H9 (cell line): ENCODE data around the gene MMP14. TPM values are rescaled to one million over a fixed set of nuclear protein-coding genes. Genes with fewer than 3 reads are reported as not detected.
"Not testable (repeated sequence)": the region's sequence is repeated elsewhere in the genome, so short reads cannot be mapped to it uniquely, and the experiment has no call there.

ENCODE experiments used
- DNase-seq: peaks from one replicate; pipeline ENCODE4 v3.0.0-alpha.2; 2017
- H2AFZ ChIP-seq: one replicate; pipeline ENCODE4 v1.6.1; 2013; ENCODE audit warnings: mild to moderate bottlenecking, low read length, control low read depth, moderate library complexity
- H2AK5ac ChIP-seq: 2 replicates; pipeline ENCODE4 v1.6.1; 2013; ENCODE audit warnings: low read length, control low read depth, mixed read lengths; ENCODE audit not compliant: insufficient read length
- H2BK120ac ChIP-seq: one replicate; pipeline ENCODE4 v1.6.1; 2013; ENCODE audit warnings: low read depth, mild to moderate bottlenecking, low read length, control low read depth, inconsistent platforms; ENCODE audit not compliant: poor library complexity, severe bottlenecking
- H2BK12ac ChIP-seq: 2 replicates; pipeline ENCODE4 v1.6.1; 2013; ENCODE audit warnings: low read length, control low read depth, mixed read lengths, low read depth; ENCODE audit not compliant: insufficient read length
- H2BK15ac ChIP-seq: 2 replicates; pipeline ENCODE4 v1.6.1; 2013; ENCODE audit warnings: low read depth, low read length, control low read depth
- H2BK20ac ChIP-seq: one replicate; pipeline ENCODE4 v1.6.1; 2013; ENCODE audit warnings: low read depth, mild to moderate bottlenecking, low read length, control low read depth, inconsistent platforms; ENCODE audit not compliant: poor library complexity, severe bottlenecking
- H2BK5ac ChIP-seq: 2 replicates; pipeline ENCODE4 v1.6.1; 2013; ENCODE audit warnings: low read length, control low read depth, mixed read lengths; ENCODE audit not compliant: insufficient read length
- H3K14ac ChIP-seq: 2 replicates; pipeline ENCODE4 v1.6.1; 2013; ENCODE audit warnings: low read length, control low read depth; ENCODE audit not compliant: insufficient read depth
- H3K18ac ChIP-seq: 2 replicates; pipeline ENCODE4 v1.6.1; 2013; ENCODE audit warnings: low read depth, mild to moderate bottlenecking, mixed read lengths, low read length, control low read depth; ENCODE audit not compliant: insufficient read length
- H3K23ac ChIP-seq: 2 replicates; pipeline ENCODE4 v1.6.1; 2013; ENCODE audit warnings: low read length, control low read depth, mixed read lengths, low read depth; ENCODE audit not compliant: insufficient read length
- H3K23me2 ChIP-seq: 2 replicates; pipeline ENCODE4 v1.6.1; 2013; ENCODE audit warnings: low read depth, mild to moderate bottlenecking, mixed read lengths, low read length, control low read depth; ENCODE audit not compliant: insufficient read length, poor library complexity, severe bottlenecking
- H3K27ac ChIP-seq: 2 replicates; pipeline ENCODE4 v1.5.1; 2013; ENCODE audit warnings: low read length, control low read depth, mixed read lengths, low read depth; ENCODE audit not compliant: insufficient read length
- H3K27me3 ChIP-seq: 2 replicates; pipeline ENCODE4 v1.6.1; 2013; ENCODE audit warnings: low read length, control low read depth, inconsistent platforms; ENCODE audit not compliant: insufficient read depth
- H3K4ac ChIP-seq: 2 replicates; pipeline ENCODE4 v1.6.1; 2013; ENCODE audit warnings: low read depth, mild to moderate bottlenecking, control low read depth, inconsistent platforms, low read length, moderate library complexity
- H3K4me1 ChIP-seq: 2 replicates; pipeline ENCODE4 v1.6.1; 2013; ENCODE audit warnings: low read length, control low read depth, inconsistent platforms; ENCODE audit not compliant: insufficient read depth
- H3K4me2 ChIP-seq: 2 replicates; pipeline ENCODE4 v1.6.1; 2013; ENCODE audit warnings: low read length, control low read depth, mixed read lengths; ENCODE audit not compliant: insufficient read length, insufficient read depth
- H3K56ac ChIP-seq: 2 replicates; pipeline ENCODE4 v1.6.1; 2013; ENCODE audit warnings: low read depth, mild to moderate bottlenecking, mixed read lengths, low read length, control low read depth; ENCODE audit not compliant: insufficient read length
- H3K79me1 ChIP-seq: 2 replicates; pipeline ENCODE4 v1.6.1; 2013; ENCODE audit warnings: low read depth, mild to moderate bottlenecking, moderate library complexity, low read length, control low read depth, inconsistent platforms; ENCODE audit not compliant: insufficient read depth, poor library complexity, severe bottlenecking
- H3K79me2 ChIP-seq: 2 replicates; pipeline ENCODE4 v1.6.1; 2013; ENCODE audit warnings: low read length, control low read depth, inconsistent platforms; ENCODE audit not compliant: insufficient read depth
- H3K9ac ChIP-seq: 2 replicates; pipeline ENCODE4 v1.6.1; 2013; ENCODE audit warnings: low read length, control low read depth, mixed read lengths; ENCODE audit not compliant: insufficient read length; ENCODE audit errors: extremely low read depth
- H3K9me3 ChIP-seq: one replicate; pipeline ENCODE4 v1.6.1; 2013; ENCODE audit warnings: low read depth, low read length, inconsistent platforms; ENCODE audit not compliant: control insufficient read depth
- H3T11ph ChIP-seq: one replicate; pipeline ENCODE4 v1.6.1; 2013; ENCODE audit warnings: mild to moderate bottlenecking, low read length, control low read depth, inconsistent platforms
- H4K20me1 ChIP-seq: one replicate; pipeline ENCODE4 v1.6.1; 2013; ENCODE audit not compliant: control insufficient read depth, insufficient read length, insufficient read depth
- H4K5ac ChIP-seq: 2 replicates; pipeline ENCODE4 v1.6.1; 2013; ENCODE audit warnings: low read depth, mild to moderate bottlenecking, mixed read lengths, low read length, control low read depth; ENCODE audit not compliant: insufficient read length
- H4K8ac ChIP-seq: replicated peaks from 2 replicates; pipeline ENCODE4 v1.6.1; 2013; ENCODE audit warnings: low read length, control low read depth, mixed read lengths, low read depth; ENCODE audit not compliant: insufficient read length
- H4K91ac ChIP-seq: 2 replicates; pipeline ENCODE4 v1.6.1; 2013; ENCODE audit warnings: low read depth, mild to moderate bottlenecking, moderate library complexity, mixed read lengths, low read length, control low read depth; ENCODE audit not compliant: insufficient read length
- H3K27ac Mint-ChIP-seq, 3 experiments: 2 replicates in 2 of 3; 3 replicates in 1 of 3; pipeline ENCODE4 v1.8.0; 2020 to 2021; ENCODE audit warnings: mixed read lengths in 3 of 3, mild to moderate bottlenecking in 1 of 3, moderate library complexity in 1 of 3
- H3K27me3 Mint-ChIP-seq: 2 replicates; pipeline ENCODE4 v1.8.0; 2021; ENCODE audit warnings: low read depth, mild to moderate bottlenecking, moderate library complexity, mixed read lengths
- H3K36me3 Mint-ChIP-seq, 3 experiments: 2 replicates in 2 of 3; 3 replicates in 1 of 3; pipeline ENCODE4 v1.8.0; 2020 to 2021; ENCODE audit warnings: low read depth in 3 of 3, mixed read lengths in 3 of 3; ENCODE audit not compliant: insufficient read depth in 1 of 3
- H3K4me1 Mint-ChIP-seq, 2 experiments: 2 replicates each; pipeline ENCODE4 v1.8.0; 2020; ENCODE audit warnings: mixed read lengths in 2 of 2
- H3K4me3 Mint-ChIP-seq, 2 experiments: 2 replicates in 1 of 2; 3 replicates in 1 of 2; pipeline ENCODE4 v1.8.0; 2020 to 2021; ENCODE audit warnings: mild to moderate bottlenecking in 2 of 2, mixed read lengths in 2 of 2, moderate library complexity in 1 of 2
- H3K9me3 Mint-ChIP-seq, 2 experiments: 2 replicates in 1 of 2; 3 replicates in 1 of 2; pipeline ENCODE4 v1.8.0; 2020; ENCODE audit warnings: mild to moderate bottlenecking in 2 of 2, mixed read lengths in 2 of 2, moderate library complexity in 1 of 2
- WGBS: extraction: QIAGEN DNeasy Blood & Tissue Kit; methylation state at CpG from one replicate; pipeline ENCODE4 v1.1.7; 2013; ENCODE audit warnings: missing lambda C conversion rate, low lambda C conversion rate, mixed read lengths; ENCODE audit not compliant: insufficient read length; ENCODE audit errors: extremely low coverage; 5-methylcytosine and 5-hydroxymethylcytosine counted together
- total RNA-seq: library from RNA; stranded (reverse); gene quantifications from 2 replicates; pipeline ENCODE4 v1.2.1, GENCODE V29; 2021
- TF ChIP-seq, protein P1 (sequence below): fragments of 200-600 bp; sonication (generic); conservative IDR thresholded peaks from 3 replicates; pipeline ENCODE4 v1.8.0; 2021; ENCODE audit warnings: antibody characterized with exemption, mild to moderate bottlenecking

The MMP14 gene
- total RNA-seq, 1 experiment from 2014 or later: 56.5 TPM

DNA sequence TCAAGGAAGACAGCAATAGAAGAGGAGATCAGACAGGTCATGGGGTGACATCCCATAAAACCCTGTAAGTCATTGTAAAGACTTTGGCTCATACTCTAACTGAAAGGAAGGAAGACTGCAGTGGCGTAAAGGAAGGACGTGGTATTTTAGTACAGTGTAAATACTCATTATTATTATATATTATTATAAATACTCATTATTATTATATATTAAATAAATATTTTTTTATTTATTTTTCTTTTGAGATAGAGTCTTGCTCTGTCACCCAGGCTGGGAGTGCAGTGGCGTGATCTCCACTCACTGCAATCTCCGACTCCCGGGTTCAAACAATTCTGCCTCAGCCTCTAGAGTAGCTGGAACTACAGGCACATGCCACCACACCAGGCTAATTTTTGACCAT, 20.0 kb downstream of the MMP14 start:
- Histone ChIP-seq H2AK5ac (no peak overlapping the region), H3K27me3 (no peaks in the 10 kb centered on the region), H2BK120ac (no peak overlapping the region), H3T11ph (no peak overlapping the region), H3K23me2 (no peaks in the 10 kb centered on the region), H4K5ac (no peak overlapping the region), H3K79me2 (no peaks in the 10 kb centered on the region), H3K4me1 (no peaks in the 10 kb centered on the region), H2BK20ac (no peak overlapping the region), H2AFZ (no peak overlapping the region), H2BK12ac (no peak overlapping the region), H3K14ac (no peak overlapping the region), H3K23ac (no peak overlapping the region), H3K79me1 (no peaks in the 10 kb centered on the region), H3K9me3 (no peaks in the 10 kb centered on the region), H3K4me2 (no peak overlapping the region), H3K56ac (no peak overlapping the region), H3K27ac (no peak overlapping the region), H2BK5ac (no peak overlapping the region), H3K9ac (no peak overlapping the region), H4K20me1 (no peaks in the 10 kb centered on the region), H4K8ac (no peak overlapping the region), H2BK15ac (no peak overlapping the region), H3K4ac (no peak overlapping the region), H3K18ac (no peak overlapping the region), H4K91ac (no peak overlapping the region)
- no peak overlapping the region for H3K4me3 Mint-ChIP-seq
- H3K36me3 Mint-ChIP-seq: no peaks in the 10 kb centered on the region
- peaks cover 0 to 3% of the 10 kb centered on the region in 2 experiments; a peak in 2 of 5 replicates for H3K9me3 Mint-ChIP-seq
- TF ChIP-seq, protein P1, sequence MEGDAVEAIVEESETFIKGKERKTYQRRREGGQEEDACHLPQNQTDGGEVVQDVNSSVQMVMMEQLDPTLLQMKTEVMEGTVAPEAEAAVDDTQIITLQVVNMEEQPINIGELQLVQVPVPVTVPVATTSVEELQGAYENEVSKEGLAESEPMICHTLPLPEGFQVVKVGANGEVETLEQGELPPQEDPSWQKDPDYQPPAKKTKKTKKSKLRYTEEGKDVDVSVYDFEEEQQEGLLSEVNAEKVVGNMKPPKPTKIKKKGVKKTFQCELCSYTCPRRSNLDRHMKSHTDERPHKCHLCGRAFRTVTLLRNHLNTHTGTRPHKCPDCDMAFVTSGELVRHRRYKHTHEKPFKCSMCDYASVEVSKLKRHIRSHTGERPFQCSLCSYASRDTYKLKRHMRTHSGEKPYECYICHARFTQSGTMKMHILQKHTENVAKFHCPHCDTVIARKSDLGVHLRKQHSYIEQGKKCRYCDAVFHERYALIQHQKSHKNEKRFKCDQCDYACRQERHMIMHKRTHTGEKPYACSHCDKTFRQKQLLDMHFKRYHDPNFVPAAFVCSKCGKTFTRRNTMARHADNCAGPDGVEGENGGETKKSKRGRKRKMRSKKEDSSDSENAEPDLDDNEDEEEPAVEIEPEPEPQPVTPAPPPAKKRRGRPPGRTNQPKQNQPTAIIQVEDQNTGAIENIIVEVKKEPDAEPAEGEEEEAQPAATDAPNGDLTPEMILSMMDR: no peak
- no CpG with 5 or more reads among the region's 5 CpGs for WGBS
- no peak for DNase-seq
- H3K27ac Mint-ChIP-seq: no peak overlapping the region
- no peaks in the 10 kb centered on the region for H3K27me3 Mint-ChIP-seq
- peaks cover 4% of the 10 kb centered on the region in 2 experiments for H3K4me1 Mint-ChIP-seq

DNA sequence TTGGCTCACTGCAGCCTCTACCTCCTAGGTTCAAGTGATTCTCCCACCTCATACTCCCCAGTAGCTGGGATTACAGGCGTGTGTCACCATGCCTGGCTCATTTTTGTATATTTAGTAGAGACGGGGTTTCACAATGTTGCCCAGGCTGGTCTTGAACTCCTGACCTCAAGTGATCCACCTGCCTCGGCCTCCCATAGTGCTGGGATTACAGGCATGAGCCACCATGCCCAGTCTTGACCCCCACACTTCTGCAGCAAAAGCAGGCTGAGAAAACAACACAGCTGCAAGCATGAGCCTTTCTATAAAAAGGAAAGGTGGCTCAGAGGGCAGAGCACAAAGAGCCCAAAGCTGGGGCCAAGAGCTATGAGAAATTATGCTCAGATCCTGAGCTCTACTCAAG, 24.0 kb downstream of the MMP14 start:
- not testable (repeated sequence) for H3K27me3 Mint-ChIP-seq, H3K27ac Mint-ChIP-seq, H2BK120ac ChIP-seq, H2AFZ ChIP-seq, H3K4me3 Mint-ChIP-seq, H3K4me1 ChIP-seq, H3T11ph ChIP-seq, H3K79me2 ChIP-seq, H3K4ac ChIP-seq, H3K9me3 Mint-ChIP-seq, H3K36me3 Mint-ChIP-seq, H4K5ac ChIP-seq, H3K56ac ChIP-seq, DNase-seq, H3K27ac ChIP-seq, H4K91ac ChIP-seq, H3K23ac ChIP-seq, H3K9ac ChIP-seq, H3K23me2 ChIP-seq, H3K9me3 ChIP-seq, H2BK12ac ChIP-seq, H3K4me1 Mint-ChIP-seq, H2AK5ac ChIP-seq, H3K18ac ChIP-seq, H4K8ac ChIP-seq, H4K20me1 ChIP-seq, H3K14ac ChIP-seq, H3K27me3 ChIP-seq, H3K4me2 ChIP-seq, H2BK5ac ChIP-seq, H3K79me1 ChIP-seq, H2BK15ac ChIP-seq, H2BK20ac ChIP-seq
- no CpG with 5 or more reads among the region's 3 CpGs for WGBS
